ENCODE results near the gene POLD4.
A peak's percentile ranks its signal among the peaks of the same experiment; 100 is the strongest.
"Not testable (repeated sequence)": the region's sequence is repeated elsewhere in the genome, so short reads cannot be mapped to it uniquely, and the experiment has no call there.

POLD4 gene

DNA sequence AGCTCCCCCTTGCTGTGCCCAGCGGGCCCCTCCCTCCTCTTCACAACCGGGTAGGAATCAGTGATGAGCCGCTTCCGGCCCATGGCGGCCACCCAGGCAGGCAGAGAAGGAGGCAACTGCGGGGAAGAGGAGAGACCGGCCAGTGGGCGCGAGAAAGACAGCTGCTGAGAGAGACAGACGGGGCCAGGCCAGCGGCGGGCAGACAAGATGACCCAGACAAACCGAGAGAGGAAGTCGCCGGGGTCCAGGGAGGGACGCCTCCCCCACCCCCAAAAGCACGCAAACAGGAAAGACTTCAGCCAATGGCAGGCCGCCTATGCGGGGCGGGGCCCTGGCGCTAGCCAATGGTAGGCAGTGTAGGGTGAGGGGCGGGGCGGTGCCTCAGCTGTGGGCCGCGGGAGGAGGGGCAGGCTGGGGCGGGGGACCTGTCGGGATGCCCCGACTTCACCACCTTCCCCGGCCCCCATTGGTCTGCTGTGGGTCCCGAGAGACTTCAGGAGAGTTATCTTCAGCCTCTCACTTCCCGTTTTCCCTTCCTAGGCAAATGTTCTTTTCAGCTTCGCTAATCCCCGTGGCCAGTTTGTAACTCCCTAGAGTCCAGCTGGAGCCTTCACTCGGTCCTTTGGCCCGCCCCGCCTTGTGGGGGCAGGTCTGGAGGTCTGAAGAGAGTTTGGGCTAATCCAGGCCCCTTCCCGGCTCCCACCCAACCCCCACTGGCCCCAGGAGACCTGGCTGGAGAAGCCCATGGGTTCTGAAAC lies at the start of gene POLD4:
Gene POLD4, minus strand, starts transcription at position 230 of the 758 bp plus-strand sequence. Its CDS starts 147 bp downstream, at position 83.
- in situ Hi-C loops (cut with HindIII; ENCODE audit: low pct_ligation_motif_present, low pct_unique_long_range_greater_than_20kb, low sequenced_read_pairs) = no loop called here
- peak; percentile 93 for DNase-seq

DNA sequence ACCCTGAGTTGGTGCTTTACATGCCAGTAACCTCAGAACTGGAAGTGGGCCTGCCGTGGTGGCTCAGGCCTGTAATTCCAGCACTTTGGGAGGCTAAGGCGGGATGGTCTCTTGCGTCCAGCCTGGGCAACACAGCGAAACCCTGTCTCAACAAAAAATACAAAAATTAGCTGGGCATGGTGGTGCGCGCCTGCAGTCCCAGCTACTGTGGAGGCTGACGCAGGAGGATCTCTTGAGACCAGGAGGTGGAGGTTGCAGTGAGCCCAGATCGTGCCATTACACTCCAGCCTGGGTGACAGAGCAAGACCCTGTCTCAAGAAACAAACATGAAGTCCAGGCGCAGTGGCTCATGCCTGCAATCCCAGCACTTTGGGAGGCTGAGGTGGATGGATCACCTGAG lies 49.7 kb upstream of the POLD4 start:
- DNase-seq; in situ Hi-C loops (cut with HindIII; ENCODE audit: low pct_ligation_motif_present, low pct_unique_long_range_greater_than_20kb, low sequenced_read_pairs): not testable (repeated sequence)

DNA sequence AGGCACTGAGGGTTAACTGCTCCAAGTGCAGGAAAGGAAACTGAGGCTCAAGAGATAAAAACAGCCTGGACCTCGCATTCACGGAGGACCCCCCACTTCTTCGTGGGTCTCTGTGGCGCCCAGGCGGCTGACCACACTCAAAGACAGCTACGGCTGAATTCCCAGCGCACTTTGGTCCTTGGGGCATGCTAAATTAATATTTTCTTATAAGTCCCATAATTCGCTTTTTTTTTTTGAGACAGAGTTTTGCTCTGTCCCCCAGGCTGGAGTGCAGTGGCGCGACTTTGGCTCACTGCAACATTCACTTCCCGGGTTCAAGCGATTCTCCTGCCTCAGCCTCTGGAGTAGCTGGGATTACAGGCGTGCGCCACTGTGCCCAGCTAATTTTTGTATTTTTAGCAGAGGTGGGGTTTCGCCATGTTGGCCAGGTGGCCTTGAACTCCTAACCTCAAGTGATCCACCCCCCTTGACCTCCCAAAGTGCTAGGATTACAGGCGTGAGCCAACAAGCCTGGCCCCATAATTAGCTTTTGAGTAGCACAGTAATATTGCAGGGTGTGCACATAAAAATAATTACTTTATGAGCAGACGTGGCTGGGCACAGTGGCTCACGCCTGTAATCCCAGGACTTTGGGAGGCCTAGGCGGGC lies 49.0 kb upstream of the POLD4 start:
- in situ Hi-C loops (cut with HindIII; ENCODE audit: low pct_ligation_motif_present, low pct_unique_long_range_greater_than_20kb, low sequenced_read_pairs); DNase-seq: not testable (repeated sequence)

- in situ Hi-C loops (cut with HindIII; ENCODE audit: low pct_ligation_motif_present, low pct_unique_long_range_greater_than_20kb, low sequenced_read_pairs) = no loop called here
- DNase-seq = peak; percentile 81
Observed at GRCh38 chr11:67401495-67402191, 48.3 kb upstream of the POLD4 start, which contains the start of gene PPP1CA. PPP1CA (minus strand) TSS chr11:67401858; CDS start chr11:67401782, 76 bp downstream.

DNA sequence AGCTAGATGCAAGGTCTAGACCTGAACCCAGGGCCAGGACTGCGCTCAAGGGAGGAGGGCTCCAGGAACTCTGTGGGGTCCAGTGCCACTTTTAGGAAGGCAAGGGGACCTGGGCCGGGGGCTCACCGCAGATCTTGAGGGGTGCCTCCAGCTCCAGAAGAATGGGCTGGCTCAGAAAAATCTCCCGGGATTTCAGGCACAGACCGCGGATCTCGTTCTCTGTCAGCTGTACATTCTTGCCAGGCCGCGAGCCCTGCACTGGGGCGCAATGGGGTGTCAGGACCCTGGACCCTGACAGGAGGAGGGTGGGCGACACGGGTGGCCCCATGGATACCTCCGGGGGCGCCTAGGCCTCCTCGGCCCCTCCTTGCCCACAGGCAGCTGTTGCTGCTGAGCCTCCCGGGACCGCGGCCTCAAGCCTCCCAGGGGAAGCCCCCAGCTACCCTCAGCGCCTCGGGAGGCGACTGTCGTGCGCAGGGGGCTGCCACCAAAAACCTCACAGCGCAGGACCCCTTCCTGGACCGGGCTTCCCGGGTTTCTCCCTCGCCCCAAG lies 47.7 kb upstream of the POLD4 start:
- DNase-seq = no peak

DNA sequence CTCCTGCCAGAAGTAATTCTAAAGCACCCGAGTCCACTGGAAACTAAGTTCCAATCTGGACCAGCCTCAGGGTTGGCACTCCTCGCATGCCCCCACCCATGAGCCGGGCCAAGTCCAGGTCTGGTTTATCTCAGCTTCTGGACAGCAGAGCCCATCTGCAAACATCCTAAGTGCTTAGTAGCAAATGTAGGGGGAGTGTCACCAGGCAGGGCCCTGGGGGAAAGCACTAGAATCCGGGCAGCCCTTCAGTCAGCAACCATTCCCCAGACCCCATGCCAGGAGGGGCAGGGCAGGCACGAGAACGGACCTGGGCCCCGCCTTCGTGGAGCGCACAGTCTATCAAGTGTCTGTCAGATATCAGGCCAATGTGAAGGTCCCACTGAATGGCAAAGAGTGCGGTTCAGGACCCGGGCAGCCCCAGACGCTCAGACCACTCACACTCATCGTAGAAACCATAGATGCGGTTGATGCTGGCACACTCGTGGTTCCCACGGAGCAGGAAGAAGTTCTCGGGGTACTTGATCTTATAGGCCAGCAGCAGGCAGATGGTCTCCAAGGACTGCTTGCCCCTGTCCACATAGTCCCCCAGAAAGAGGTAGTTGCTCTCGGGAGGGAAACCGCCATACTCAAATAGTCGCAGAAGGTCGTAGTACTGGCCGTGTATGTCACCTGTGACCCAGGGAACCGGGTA lies 47.0 kb upstream of the POLD4 start:
- no peak for DNase-seq
- in situ Hi-C loops (cut with HindIII; ENCODE audit: low pct_ligation_motif_present, low pct_unique_long_range_greater_than_20kb, low sequenced_read_pairs) = no loop called here

More for the DNA sequence above, 47.7 kb upstream of the POLD4 start:
- in situ Hi-C loops (cut with HindIII; ENCODE audit: low pct_ligation_motif_present, low pct_unique_long_range_greater_than_20kb, low sequenced_read_pairs) = no loop called here

DNA sequence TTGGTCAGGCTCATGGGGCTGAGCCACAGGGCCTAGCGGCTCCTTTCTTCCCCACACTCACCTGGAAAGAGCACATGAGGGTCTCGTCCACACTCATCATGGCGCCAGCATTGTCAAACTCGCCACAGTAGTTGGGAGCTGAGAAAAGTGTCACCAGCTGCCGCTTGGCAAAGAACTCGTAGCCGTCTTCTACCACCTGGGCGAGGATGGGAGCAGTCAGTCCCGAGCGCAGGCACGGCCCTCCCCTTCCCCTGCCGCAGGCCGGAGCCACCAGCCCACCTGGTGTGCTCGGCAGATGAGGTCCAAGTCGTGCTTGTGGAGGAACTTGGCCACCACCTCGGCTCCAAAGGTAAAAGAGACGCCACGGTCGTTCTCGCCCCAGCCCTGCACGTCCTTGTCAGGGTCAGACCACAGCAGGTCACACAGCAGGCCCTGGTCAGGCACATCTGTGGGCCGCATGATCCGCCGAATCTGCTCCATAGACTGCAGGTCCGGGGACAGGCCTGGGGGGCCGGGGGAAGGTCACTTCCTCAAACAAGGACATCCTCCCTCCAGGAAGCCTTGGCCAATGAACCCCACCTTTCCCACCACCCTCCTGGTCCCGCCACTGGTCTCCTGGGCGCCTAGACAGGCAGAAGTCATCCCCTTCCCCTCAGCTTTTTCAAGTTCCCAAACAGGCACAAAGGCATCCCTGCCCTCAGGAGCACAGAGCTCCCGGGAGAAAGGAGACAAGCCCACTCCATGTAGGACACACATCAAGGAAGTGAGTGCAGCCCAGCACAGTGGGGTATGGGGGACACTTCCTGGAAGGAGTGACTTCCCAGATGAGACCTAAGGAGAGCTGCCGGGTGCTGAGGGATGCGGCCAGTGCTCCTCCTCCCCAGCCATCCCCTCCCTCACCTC lies 45.6 kb upstream of the POLD4 start:
- in situ Hi-C loops (cut with HindIII; ENCODE audit: low pct_ligation_motif_present, low pct_unique_long_range_greater_than_20kb, low sequenced_read_pairs) = no loop called here
- DNase-seq = no peak

DNA sequence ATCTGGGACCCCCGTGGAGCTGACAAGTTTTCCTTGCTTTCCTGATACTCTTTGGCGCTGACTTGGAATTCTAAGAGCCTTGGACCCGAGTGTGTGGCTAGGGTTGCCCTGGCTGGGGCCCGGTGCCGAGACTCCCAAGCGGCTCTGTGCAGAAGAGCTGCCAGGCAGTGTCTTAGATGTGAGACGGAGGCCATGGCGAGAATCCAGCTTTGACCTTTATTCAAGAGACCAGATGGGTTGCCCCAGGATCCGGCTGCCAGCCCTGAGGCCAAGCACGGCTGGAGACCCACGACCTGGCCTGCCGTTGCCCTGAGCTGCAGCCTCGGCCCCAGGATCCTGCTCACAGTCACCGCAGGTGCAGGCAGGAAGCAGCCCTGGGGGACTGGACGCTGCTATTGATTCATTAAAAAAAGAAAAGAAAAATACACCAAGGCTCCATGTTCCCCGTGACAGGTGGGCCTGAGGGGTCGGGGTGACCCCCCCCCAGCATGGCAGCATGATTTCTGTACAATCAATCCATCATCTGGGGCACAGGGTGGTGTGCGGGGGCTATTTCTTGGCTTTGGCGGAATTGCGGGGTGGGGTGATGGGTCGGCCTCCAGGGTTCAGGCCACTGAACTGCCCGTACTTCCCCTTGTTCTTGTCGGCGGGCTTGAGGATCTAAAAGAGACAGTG lies 44.8 kb upstream of the POLD4 start:
- DNase-seq = no peak
- in situ Hi-C loops (cut with HindIII; ENCODE audit: low pct_ligation_motif_present, low pct_unique_long_range_greater_than_20kb, low sequenced_read_pairs) = no loop called here

DNA sequence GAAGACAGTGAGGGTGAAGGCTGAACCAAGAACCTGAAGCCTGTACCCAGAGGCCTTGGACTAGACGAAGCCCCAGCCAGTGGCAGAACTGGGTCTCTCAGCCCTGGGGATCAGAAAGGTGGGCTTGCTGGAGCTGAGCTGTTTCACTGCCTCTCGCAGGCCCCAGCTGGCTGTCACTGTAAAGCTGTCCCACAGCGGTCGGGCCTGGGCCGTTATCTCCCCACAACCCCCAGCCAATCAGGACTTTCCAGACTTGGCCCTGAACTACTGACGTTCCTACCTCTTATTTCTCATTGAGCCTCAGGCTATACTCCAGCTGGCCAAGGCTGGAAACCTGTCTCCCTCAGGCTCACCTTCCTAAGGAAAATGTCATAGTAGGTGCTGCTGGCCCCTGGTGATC lies 44.2 kb upstream of the POLD4 start:
- in situ Hi-C loops (cut with HindIII; ENCODE audit: low pct_ligation_motif_present, low pct_unique_long_range_greater_than_20kb, low sequenced_read_pairs) = no loop called here

DNA sequence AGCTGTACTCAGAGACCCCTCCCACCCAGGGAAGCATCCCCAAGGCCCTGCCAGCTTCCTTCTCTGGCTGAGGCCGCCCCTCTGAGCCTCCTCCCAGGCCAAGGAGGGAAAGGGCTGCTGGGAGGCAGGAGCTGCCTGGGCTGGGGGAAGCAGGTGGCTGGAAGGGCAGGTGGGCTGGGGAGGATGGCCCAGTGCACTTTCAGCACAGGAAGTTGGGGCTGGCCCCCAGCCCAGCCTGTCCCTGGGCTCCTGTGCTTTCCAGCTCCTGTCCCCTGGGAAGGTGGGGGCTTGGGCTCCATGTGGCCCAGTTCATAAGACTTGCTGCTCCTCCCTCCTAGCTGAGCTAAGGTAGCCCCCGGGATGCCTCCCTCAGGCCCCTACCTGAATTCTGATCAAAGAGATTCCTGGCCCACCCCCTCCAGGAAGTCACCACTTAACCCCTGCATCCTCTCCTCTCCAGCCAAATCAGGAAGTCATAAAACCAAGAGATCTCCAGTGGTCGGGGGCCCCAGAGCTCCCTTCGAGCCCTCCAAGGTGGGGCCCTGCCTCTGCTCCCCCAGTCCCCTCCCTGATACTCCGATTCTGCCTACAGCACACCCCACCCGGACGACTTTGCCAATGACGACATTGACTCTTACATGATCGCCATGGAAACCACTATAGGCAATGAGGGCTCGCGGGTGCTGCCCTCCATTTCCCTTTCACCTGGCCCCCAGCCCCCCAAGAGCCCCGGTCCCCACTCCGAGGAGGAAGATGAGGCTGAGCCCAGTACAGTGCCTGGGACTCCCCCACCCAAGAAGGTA lies 43.4 kb upstream of the POLD4 start:
- in situ Hi-C loops (cut with HindIII; ENCODE audit: low pct_ligation_motif_present, low pct_unique_long_range_greater_than_20kb, low sequenced_read_pairs) = no loop called here
- DNase-seq = no peak

More for the DNA sequence above, 44.2 kb upstream of the POLD4 start:
- DNase-seq = no peak

DNA sequence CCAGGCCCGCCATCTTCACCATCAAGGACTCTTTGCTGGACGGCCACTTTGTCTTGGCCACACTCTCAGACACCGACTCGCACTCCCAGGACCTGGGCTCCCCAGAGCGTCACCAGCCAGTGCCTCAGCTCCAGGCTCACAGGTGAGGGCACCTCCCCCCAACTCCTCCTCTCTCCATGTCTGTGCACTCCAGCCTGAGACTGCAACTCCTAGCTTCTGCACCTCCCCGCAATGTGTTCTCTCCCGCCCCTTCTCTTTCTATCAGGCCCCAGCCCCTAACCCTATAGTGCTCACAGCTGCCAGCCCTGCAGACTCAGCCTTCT lies 42.9 kb upstream of the POLD4 start:
- no peak for DNase-seq
- in situ Hi-C loops (cut with HindIII; ENCODE audit: low pct_ligation_motif_present, low pct_unique_long_range_greater_than_20kb, low sequenced_read_pairs) = no loop called here

- in situ Hi-C loops (cut with HindIII; ENCODE audit: low pct_ligation_motif_present, low pct_unique_long_range_greater_than_20kb, low sequenced_read_pairs) = no loop called here
- DNase-seq = no peak
Observed at GRCh38 chr11:67395555-67396258, 42.4 kb upstream of the POLD4 start.

DNA sequence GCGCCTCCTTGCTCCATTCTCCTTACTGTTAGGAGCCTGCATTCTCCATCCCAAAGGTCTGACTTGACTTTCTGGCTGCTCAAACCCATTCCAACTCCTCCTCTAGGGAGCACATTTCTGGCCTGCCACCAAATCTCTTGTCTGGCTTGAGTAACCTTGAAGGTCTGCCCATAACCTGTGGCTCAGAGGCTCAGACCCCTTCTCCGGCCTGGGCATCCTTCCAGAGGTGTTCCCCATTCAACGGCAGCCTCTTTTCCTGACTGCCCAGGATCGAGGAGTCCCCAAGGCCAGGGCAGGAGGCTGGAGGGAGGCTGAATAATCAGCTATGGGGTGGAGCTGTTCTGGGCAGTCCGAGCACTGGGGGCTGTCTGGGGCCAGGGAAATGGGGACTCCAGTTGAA lies 40.6 kb upstream of the POLD4 start:
- DNase-seq = no peak
- in situ Hi-C loops (cut with HindIII; ENCODE audit: low pct_ligation_motif_present, low pct_unique_long_range_greater_than_20kb, low sequenced_read_pairs) = no loop called here

GRCh38 chr11:67393437-67393836 lies 40.1 kb upstream of the POLD4 start:
- DNase-seq = no peak
- in situ Hi-C loops (cut with HindIII; ENCODE audit: low pct_ligation_motif_present, low pct_unique_long_range_greater_than_20kb, low sequenced_read_pairs) = no loop called here

- in situ Hi-C loops (cut with HindIII; ENCODE audit: low pct_ligation_motif_present, low pct_unique_long_range_greater_than_20kb, low sequenced_read_pairs) = no loop called here
Observed at GRCh38 chr11:67392183-67392715, 38.9 kb upstream of the POLD4 start.

More at GRCh38 chr11:67392183-67392715, 38.9 kb upstream of the POLD4 start:
- no peak for DNase-seq
